GM13977 (cell line): Measurements from ENCODE around the gene IPO13.
A peak's percentile ranks its signal among the peaks of the same experiment; 100 is the strongest.

Source experiments
- DNase-seq: peaks from one replicate; pipeline ENCODE4 v3.0.0; 2012; ENCODE audit warnings: low spot score
- in situ Hi-C: fragments of 300-500 bp; cut with MboI; formaldehyde crosslinking; loops from one replicate; pipeline ENCODE4 v1.12.0; 2022; ENCODE audit warnings: low sequenced_read_pairs, low pct_unique_long_range_greater_than_20kb, mixed read lengths, inconsistent platforms; ENCODE audit not compliant: unreplicated experiment
- TF ChIP-seq, protein P1 (sequence below): IDR thresholded peaks from 2 replicates; pipeline ENCODE4 v1.5.1; 2012; ENCODE audit warnings: mild to moderate bottlenecking, control low read depth; ENCODE audit not compliant: insufficient read depth; ENCODE audit errors: extremely low read depth, missing control alignments

Gene IPO13

GRCh38 chr1:43904660-43905551 lies 41.8 kb upstream of the IPO13 start:
- DNase-seq, result no peak
- TF ChIP-seq, protein P1, sequence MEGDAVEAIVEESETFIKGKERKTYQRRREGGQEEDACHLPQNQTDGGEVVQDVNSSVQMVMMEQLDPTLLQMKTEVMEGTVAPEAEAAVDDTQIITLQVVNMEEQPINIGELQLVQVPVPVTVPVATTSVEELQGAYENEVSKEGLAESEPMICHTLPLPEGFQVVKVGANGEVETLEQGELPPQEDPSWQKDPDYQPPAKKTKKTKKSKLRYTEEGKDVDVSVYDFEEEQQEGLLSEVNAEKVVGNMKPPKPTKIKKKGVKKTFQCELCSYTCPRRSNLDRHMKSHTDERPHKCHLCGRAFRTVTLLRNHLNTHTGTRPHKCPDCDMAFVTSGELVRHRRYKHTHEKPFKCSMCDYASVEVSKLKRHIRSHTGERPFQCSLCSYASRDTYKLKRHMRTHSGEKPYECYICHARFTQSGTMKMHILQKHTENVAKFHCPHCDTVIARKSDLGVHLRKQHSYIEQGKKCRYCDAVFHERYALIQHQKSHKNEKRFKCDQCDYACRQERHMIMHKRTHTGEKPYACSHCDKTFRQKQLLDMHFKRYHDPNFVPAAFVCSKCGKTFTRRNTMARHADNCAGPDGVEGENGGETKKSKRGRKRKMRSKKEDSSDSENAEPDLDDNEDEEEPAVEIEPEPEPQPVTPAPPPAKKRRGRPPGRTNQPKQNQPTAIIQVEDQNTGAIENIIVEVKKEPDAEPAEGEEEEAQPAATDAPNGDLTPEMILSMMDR, result no peak
- in situ Hi-C loops, result no loop called here

DNA sequence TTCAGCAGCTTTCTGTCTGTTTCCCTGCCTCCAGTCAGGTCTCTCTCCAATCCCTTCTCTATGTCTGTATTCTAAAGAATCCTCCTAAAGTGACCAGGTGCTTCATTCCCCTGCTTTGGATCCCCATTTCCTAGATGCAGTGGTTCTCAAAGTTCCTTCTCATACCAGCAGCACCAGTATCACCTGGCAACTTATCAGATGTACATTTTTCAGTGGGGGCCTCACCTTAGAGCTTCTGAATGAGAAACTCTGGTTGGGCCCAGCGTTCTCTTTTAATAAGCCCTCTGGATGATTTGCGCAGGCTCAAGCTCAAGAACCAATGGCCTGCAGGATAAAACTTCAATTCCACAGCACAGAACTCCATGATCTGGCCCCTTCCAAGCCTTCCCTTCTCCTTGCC lies 38.5 kb upstream of the IPO13 start:
- no peak for DNase-seq
- in situ Hi-C loops, result no loop called here
- TF ChIP-seq, protein P1, result no peak

- no peak for DNase-seq
- TF ChIP-seq, protein P1, result no peak
- in situ Hi-C loops, result no loop called here
Measured at GRCh38 chr1:43908858-43909257, 37.9 kb upstream of the IPO13 start.

GRCh38 chr1:43910343-43910742 lies 36.4 kb upstream of the IPO13 start:
- in situ Hi-C loops, result no loop called here

DNA sequence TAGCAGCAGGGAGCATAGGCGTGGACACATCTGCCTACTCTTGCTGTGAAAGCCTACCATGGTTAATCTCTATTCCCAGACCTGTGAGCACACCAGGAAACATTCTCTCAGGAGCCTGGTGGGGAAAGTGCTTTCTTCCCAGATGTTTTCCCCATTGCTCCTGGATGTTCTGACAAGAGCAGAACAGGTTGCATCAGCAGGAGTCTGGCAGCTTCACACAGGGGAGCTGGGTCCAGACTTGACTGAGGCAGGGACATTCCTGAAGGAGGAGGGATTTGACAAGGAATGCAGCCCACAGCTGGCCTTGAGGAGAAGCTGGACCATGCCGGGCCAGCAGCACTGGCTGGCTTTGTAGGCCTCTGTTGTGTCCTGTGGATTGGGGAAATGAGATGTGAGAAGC lies 34.1 kb upstream of the IPO13 start:
- TF ChIP-seq, protein P1, result no peak
- in situ Hi-C loops, result no loop called here
- DNase-seq, result no peak

More at GRCh38 chr1:43910343-43910742, 36.4 kb upstream of the IPO13 start:
- TF ChIP-seq, protein P1, result peak; percentile 35
- DNase-seq, result no peak

DNA sequence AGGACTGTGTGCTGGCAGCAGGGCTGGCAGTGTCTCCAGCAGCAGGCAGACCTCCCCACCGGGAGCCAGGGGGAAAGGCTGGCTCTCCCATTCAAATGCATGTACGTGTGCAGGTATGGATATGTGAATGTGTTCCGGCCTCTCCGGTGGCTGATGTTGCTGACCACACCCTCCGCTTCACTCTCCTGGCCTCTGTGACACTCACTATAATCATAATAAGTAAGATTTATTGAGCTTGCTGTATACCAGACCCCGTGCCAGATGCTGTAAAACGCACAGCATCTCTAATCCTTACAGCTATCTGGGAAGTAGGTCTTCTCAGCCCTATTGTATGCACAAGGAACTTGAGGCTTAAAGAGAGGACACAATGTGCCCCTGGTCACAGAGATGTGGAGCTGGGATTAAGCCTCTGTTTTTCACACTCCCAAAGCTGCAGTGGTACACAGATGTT lies 33.7 kb upstream of the IPO13 start:
- in situ Hi-C loops, result no loop called here
- no peak for DNase-seq
- TF ChIP-seq, protein P1, result no peak
